T-helper 1 cell treated with Interleukin-12 subunit alpha and Interleukin-12 subunit beta and Interleukin-4 antibody, amounts not matched to agents 30 μg/mL and 1 μg/mL, for 36 hours (primary cell): Measurements from ENCODE around the gene NDUFB8.

ENCODE experiments used
- H3K27ac Mint-ChIP-seq: one replicate; pipeline ENCODE4 v1.8.0; 2021; ENCODE audit warnings: mild to moderate bottlenecking, mixed read lengths
- H3K27me3 Mint-ChIP-seq: one replicate; pipeline ENCODE4 v1.8.0; 2021; ENCODE audit warnings: low read depth, mixed read lengths
- H3K36me3 Mint-ChIP-seq: one replicate; pipeline ENCODE4 v1.8.0; 2021; ENCODE audit warnings: low read depth, mixed read lengths
- H3K4me1 Mint-ChIP-seq: one replicate; pipeline ENCODE4 v1.8.0; 2021; ENCODE audit warnings: low read depth, mixed read lengths
- H3K4me3 Mint-ChIP-seq: one replicate; pipeline ENCODE4 v1.8.0; 2021; ENCODE audit warnings: mild to moderate bottlenecking, moderate library complexity, mixed read lengths
- H3K9me3 Mint-ChIP-seq: one replicate; pipeline ENCODE4 v1.8.0; 2021; ENCODE audit warnings: mixed read lengths

NDUFB8 gene

GRCh38 chr10:100561005-100561404, 31.3 kb upstream of the NDUFB8 start:
- H3K4me3 Mint-ChIP-seq = no peak overlapping the region
- no peaks in the 10 kb centered on the region for H3K9me3 Mint-ChIP-seq
- peaks cover 15% of the 10 kb centered on the region for H3K4me1 Mint-ChIP-seq
- H3K36me3 Mint-ChIP-seq = peaks cover 20% of the 10 kb centered on the region
- no peak overlapping the region for H3K27ac Mint-ChIP-seq
- H3K27me3 Mint-ChIP-seq = peaks cover 30% of the 10 kb centered on the region

DNA sequence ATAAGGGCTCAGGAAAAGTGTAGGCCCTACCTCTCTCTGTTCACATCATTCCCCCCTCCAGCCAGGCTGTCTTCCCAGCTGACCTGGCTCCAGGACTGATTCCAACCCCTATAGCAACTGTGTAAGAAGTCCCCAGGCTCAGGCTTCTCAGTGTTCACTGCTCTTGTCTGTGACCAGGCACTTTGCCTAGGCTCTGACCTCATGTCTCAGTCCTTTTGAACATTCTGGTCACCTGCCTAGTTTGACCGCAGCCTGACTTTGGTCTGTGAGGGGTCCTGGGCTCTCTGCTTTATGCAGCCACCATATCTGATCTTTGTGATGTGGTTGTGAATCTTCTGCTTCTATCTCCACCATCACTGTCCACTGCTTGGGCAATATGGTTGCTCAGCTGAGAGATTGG, 30.6 kb upstream of the NDUFB8 start:
- Mint-ChIP-seq H3K36me3 (peaks cover 23% of the 10 kb centered on the region), H3K4me3 (peak overlapping the region; percentile 4), H3K27me3 (peaks cover 29% of the 10 kb centered on the region), H3K27ac (no peak overlapping the region), H3K9me3 (no peaks in the 10 kb centered on the region), H3K4me1 (peaks cover 15% of the 10 kb centered on the region)

GRCh38 chr10:100554902-100555301, 25.2 kb upstream of the NDUFB8 start:
- Mint-ChIP-seq H3K9me3 (no peaks in the 10 kb centered on the region), H3K4me3 (no peak overlapping the region), H3K36me3 (peaks cover 17% of the 10 kb centered on the region), H3K27ac (no peak overlapping the region), H3K27me3 (no peaks in the 10 kb centered on the region), H3K4me1 (peaks cover 10% of the 10 kb centered on the region)

DNA sequence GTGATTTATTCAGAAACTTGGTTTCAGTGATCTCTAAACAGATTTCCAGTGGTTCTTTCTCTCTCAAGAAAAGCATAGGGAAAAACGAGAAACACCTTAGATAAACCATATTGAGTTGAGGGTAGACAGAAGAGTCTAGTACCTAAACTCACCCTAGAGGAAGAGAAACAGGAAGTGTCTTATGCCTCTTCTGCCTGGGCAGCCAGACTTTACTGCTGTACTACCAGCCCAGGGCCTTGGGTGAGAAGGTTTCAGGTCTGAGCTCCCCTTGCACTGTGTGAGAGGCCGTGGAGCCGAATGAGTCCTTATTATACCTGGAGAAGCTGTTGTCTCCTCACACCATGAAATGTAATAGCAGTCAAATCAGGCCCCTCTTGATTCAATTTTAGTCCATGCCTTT, 24.3 kb upstream of the NDUFB8 start:
- Mint-ChIP-seq H3K27me3 (no peaks in the 10 kb centered on the region), H3K36me3 (peaks cover 22% of the 10 kb centered on the region), H3K27ac (no peak overlapping the region)

GRCh38 chr10:100551738-100552137, 22.1 kb upstream of the NDUFB8 start:
- Mint-ChIP-seq H3K36me3 (peaks cover 29% of the 10 kb centered on the region), H3K27ac (no peak overlapping the region), H3K4me3 (no peak overlapping the region)

More for the DNA sequence above, 24.3 kb upstream of the NDUFB8 start:
- H3K9me3 Mint-ChIP-seq = no peaks in the 10 kb centered on the region
- H3K4me1 Mint-ChIP-seq = peaks cover 10% of the 10 kb centered on the region
- no peak overlapping the region for H3K4me3 Mint-ChIP-seq

DNA sequence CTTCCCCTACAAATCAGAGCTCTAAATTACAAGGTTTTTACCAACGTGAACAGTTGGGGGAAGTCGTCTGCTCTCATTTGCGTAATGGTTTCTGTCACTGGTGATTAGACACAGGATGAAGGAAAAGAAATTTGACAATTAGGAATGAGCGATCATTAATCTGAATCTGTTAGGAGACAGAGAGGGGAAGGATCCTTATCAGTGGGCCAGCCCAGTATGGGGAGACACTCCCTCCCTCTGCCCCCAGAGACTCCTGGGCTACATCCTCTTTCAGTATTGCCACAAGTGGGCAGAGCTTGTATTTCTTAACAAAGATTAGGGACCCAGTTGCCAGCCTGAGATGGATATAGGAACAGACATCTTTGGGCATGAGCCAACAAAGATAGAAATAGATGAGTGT, 21.5 kb upstream of the NDUFB8 start:
- no peaks in the 10 kb centered on the region for H3K27me3 Mint-ChIP-seq
- no peaks in the 10 kb centered on the region for H3K9me3 Mint-ChIP-seq
- no peak overlapping the region for H3K4me3 Mint-ChIP-seq
- H3K4me1 Mint-ChIP-seq = peaks cover 6% of the 10 kb centered on the region
- H3K27ac Mint-ChIP-seq = no peak overlapping the region
- H3K36me3 Mint-ChIP-seq = peaks cover 29% of the 10 kb centered on the region

More at GRCh38 chr10:100551738-100552137, 22.1 kb upstream of the NDUFB8 start:
- Mint-ChIP-seq H3K4me1 (peaks cover 5% of the 10 kb centered on the region), H3K9me3 (no peaks in the 10 kb centered on the region), H3K27me3 (no peaks in the 10 kb centered on the region)

DNA sequence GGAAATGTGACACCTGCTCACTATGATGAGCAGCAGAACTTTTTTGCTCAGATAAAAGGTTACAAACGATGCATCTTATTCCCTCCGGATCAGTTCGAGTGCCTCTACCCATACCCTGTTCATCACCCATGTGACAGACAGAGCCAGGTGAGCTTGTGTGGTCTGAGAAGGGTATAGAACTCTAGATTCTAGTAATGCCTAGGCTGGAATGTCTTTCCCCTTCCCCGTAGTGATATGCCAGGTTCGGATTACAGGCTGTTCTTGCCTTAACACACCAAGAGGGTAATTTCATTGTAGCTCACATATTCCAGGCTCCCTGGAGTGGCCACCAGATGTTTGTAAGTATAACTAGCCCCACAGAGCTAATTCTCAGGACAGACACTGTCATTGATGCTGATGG, 15.3 kb upstream of the NDUFB8 start:
- Mint-ChIP-seq H3K9me3 (no peaks in the 10 kb centered on the region), H3K36me3 (peaks cover 55% of the 10 kb centered on the region), H3K27ac (no peak overlapping the region), H3K4me3 (no peak overlapping the region), H3K4me1 (peaks cover 8% of the 10 kb centered on the region), H3K27me3 (no peaks in the 10 kb centered on the region)

GRCh38 chr10:100537475-100537874, 7.8 kb upstream of the NDUFB8 start:
- H3K27me3 Mint-ChIP-seq = no peaks in the 10 kb centered on the region
- peaks cover 35% of the 10 kb centered on the region for H3K36me3 Mint-ChIP-seq
- peaks cover 34% of the 10 kb centered on the region for H3K4me1 Mint-ChIP-seq
- H3K27ac Mint-ChIP-seq = peak overlapping the region; percentile 39
- no peak overlapping the region for H3K4me3 Mint-ChIP-seq
- no peaks in the 10 kb centered on the region for H3K9me3 Mint-ChIP-seq

DNA sequence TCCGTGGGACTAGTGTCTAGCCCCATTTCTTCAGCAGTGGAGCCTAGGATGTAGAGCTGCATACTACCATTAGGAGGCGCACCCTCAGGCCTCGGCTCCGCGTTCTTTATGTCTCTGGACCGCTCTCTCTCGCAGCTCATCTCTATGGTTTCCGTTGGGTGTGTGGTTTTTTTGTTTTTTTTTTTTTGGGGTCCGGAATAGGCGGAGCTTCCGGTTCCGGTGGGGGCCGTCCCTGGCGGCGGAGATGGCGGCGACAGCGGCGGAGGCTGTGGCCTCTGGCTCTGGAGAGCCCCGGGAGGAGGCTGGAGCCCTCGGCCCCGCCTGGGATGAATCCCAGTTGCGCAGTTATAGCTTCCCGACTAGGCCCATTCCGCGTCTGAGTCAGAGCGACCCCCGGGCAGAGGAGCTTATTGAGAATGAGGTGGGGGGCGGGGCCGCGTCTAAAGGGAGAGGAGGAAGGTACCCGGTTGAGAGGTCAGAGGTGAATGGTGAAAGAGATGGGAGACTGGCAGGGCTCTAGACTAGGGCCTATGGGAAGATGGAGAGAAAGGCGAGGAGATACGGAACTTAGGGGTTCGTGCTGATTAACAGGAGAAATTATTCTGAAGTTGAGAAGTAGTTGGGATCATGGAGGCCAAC, 6.2 kb upstream of the NDUFB8 start, which contains the start of gene HIF1AN:
HIF1AN (plus strand) TSS at position 229 of the 639 bp plus-strand sequence; CDS start at position 245, 16 bp downstream.
- Mint-ChIP-seq H3K27me3 (no peaks in the 10 kb centered on the region), H3K27ac (no peak within 1 kb of the TSS), H3K4me1 (peaks cover 34% of the 10 kb centered on the region), H3K4me3 (no peak within 1 kb of the TSS), H3K36me3 (peaks cover 23% of the 10 kb centered on the region), H3K9me3 (no peaks in the 10 kb centered on the region)

DNA sequence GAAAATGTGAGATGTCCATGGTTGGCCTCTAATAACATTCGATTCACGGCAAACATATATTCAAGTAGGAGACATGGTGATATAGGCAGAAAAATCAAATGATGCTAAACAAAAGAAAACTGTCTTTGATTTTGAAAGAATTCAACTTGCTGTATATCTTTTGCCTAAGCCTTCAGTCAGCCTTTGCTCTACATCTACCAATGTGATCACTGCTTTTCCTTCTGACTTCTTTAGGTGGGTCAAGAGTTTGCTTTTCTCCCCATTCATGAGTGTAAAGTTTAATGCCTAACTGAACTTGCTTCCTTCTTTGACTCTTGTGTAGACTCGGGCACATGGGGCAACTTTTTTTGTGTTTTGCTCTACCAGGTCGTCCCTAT, 5.7 kb upstream of the NDUFB8 start:
- peaks cover 18% of the 10 kb centered on the region for H3K36me3 Mint-ChIP-seq
- H3K27me3 Mint-ChIP-seq = no peaks in the 10 kb centered on the region
- no peak overlapping the region for H3K4me3 Mint-ChIP-seq
- no peak overlapping the region for H3K27ac Mint-ChIP-seq
- H3K9me3 Mint-ChIP-seq = no peaks in the 10 kb centered on the region
- peaks cover 33% of the 10 kb centered on the region for H3K4me1 Mint-ChIP-seq

GRCh38 chr10:100534726-100535125, 5.1 kb upstream of the NDUFB8 start:
- H3K27me3 Mint-ChIP-seq = no peaks in the 10 kb centered on the region
- peaks cover 37% of the 10 kb centered on the region for H3K4me1 Mint-ChIP-seq
- peaks cover 15% of the 10 kb centered on the region for H3K36me3 Mint-ChIP-seq
- H3K9me3 Mint-ChIP-seq = no peaks in the 10 kb centered on the region
- no peak overlapping the region for H3K27ac Mint-ChIP-seq
- H3K4me3 Mint-ChIP-seq = no peak overlapping the region

DNA sequence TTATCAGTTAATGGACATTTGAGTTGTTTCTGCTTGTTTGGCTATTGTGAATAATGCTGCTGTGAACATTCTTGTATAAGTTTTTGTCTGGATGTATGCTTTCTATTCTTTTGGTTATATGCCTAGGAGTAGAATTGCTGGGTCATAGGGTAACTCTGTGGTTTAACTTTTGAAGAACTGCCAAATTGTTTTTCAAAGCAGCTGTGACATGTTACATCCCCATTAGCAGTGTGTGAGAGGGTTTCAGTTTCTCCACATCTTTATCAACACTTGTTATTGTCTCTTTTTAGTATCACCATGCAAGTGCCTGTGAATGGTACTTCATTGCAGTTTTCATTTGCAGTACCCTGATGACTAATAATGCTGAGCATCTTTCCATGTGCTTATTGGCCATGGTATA, 2.1 kb upstream of the NDUFB8 start:
- Mint-ChIP-seq H3K27me3 (no peaks in the 10 kb centered on the region), H3K36me3 (peaks cover 12% of the 10 kb centered on the region), H3K27ac (peak overlapping the region; percentile 24), H3K4me1 (peaks cover 25% of the 10 kb centered on the region), H3K4me3 (no peak overlapping the region), H3K9me3 (no peaks in the 10 kb centered on the region)

DNA sequence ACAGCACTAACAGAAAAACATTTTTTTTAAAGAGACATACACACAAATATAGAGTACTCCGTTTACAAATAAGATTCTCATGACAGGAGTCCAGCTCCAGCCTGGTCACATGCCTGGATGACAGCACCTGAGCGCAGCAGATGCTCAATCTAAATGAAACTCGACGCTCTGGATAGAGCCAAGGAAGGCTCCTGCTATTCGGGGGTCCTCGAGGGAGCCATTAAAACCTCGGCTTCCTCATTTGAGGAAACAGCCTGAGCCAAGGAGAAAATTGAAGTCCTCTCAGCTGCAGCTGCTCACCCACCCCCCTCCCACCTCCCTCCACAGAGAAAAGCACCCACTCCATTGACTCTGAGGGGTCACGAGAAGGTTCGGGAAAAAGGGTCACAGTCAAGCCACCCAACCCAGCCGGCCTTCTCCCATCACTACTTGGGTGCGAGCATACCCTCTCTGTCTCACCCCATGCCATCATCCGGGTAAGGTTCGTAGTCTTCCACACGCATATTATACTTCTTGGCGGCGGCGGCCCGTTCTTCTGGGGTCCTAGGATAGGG, 673 bp downstream of the NDUFB8 start:
- H3K4me3 Mint-ChIP-seq = peak overlapping the region; percentile 97
- no peaks in the 10 kb centered on the region for H3K9me3 Mint-ChIP-seq
- H3K36me3 Mint-ChIP-seq = peaks cover 30% of the 10 kb centered on the region
- H3K27me3 Mint-ChIP-seq = no peaks in the 10 kb centered on the region
- H3K4me1 Mint-ChIP-seq = peaks cover 21% of the 10 kb centered on the region
- peak overlapping the region; percentile 94 for H3K27ac Mint-ChIP-seq

DNA sequence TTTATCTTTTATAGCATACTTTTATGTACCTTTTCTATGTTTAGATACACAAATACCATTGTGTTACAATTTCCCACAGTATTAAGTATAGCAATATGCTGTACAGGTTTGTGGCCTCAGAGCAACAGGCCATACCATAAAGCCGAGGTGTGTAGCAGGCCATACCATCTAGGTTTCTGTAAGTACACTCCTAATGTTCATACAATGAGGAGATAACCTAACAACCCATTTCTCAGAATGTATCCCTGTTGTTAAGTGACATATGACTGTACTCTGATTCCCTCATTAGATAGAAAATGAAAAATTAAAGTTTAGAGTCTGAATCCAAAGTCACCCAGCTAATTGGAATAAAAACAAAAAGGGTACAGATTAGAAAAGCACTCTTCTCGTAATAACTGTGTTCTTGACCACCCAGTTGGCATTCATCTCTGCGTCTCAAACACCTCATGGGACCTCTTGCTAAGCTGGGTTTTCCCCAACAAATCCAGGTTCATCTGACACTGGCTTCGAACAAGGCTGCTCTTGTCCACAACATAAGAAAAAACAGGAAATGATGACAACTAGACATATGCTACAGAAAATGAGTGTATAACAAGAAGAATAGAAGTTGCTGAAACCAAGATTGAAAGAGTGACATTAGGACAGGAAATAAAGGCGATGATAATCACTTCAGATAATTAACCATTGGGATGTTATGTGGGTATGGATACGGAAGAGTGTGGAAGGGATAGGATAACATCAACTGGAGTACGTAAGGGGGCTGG, 1.4 kb downstream of the NDUFB8 start:
- Mint-ChIP-seq H3K9me3 (no peaks in the 10 kb centered on the region), H3K36me3 (peaks cover 34% of the 10 kb centered on the region), H3K27me3 (no peaks in the 10 kb centered on the region), H3K27ac (peak overlapping the region; percentile 94), H3K4me3 (peak overlapping the region; percentile 97), H3K4me1 (peaks cover 22% of the 10 kb centered on the region)

DNA sequence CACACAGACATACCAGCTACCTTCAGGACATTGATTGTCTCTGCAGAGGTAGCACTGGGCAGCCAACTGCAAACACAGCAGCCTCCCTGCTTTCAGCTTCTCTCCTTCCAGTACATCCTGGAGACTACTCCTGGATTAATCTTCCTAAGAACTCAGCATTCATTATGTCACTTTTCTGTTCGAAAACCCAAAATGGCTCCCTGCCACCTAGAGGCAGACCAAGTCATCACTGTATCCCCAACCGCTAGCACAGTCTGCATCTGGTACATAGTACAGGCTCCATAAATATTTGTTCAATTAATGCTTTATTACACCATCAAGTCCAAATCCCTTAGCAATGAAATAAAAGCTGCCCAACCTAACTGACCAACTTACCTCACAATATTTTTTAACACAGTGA, 5.0 kb downstream of the NDUFB8 start:
- peaks cover 14% of the 10 kb centered on the region for H3K4me1 Mint-ChIP-seq
- no peaks in the 10 kb centered on the region for H3K9me3 Mint-ChIP-seq
- peaks cover 33% of the 10 kb centered on the region for H3K36me3 Mint-ChIP-seq
- H3K27ac Mint-ChIP-seq = no peak overlapping the region
- no peak overlapping the region for H3K4me3 Mint-ChIP-seq
- no peaks in the 10 kb centered on the region for H3K27me3 Mint-ChIP-seq
